ENCODE results near the gene NRP1.

The NRP1 gene

DNA sequence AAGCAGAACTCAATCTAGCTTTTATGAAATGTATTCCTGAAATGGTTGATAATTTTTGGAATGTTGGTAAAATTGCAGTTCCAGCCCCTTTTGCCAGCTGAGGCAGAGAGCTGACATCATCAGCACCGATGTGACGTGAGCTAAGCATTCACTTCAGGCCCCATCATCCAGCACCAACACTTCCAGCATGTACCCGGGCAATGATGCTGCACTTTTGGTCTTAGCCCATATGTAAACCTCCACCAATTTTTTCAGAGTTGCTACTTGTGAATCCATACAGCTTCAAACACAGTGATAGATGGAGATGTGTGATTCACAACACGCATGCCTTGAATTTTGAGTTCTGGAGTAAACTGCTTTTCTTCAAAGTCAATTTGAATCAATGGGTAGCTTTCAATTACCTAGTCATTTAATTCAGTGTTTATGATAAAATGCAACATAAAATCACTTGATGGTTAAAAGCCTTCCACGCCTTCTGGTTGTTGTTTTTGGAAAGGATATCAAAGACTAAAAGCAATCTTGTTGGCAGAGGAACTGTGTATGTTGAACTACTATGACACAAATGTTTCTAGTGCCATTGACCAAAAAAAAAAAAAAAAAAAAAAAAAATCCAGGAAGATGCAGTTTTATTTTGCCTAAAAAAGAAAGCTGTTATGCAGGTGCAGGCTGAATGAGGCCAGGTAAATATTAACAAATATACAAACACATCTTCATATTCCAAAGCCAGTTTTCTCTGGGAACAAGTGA is 73.9 kb downstream of the NRP1 start:
- no peak for DNase-seq (ENCODE audit: low spot score)

DNA sequence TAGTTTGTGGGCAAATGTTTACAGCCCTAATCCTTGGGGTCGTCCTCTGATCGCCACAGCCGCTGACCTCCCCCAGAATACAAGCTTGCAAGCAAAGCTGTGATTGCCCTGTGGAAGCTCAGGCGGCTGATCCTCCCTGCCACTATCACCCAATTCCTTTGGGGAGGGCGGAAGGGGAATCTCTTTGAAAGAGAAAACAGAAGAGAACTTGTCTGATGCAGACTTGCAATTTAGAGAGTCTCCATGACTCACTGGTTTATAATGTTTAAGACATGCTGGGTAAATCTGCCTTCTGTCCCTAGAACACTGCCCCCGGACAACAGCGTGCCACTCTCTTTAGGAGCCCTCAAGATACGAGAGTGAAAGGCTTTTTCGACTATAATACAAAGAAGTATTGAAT is 75.5 kb downstream of the NRP1 start:
- no peak for DNase-seq (ENCODE audit: low spot score)

DNA sequence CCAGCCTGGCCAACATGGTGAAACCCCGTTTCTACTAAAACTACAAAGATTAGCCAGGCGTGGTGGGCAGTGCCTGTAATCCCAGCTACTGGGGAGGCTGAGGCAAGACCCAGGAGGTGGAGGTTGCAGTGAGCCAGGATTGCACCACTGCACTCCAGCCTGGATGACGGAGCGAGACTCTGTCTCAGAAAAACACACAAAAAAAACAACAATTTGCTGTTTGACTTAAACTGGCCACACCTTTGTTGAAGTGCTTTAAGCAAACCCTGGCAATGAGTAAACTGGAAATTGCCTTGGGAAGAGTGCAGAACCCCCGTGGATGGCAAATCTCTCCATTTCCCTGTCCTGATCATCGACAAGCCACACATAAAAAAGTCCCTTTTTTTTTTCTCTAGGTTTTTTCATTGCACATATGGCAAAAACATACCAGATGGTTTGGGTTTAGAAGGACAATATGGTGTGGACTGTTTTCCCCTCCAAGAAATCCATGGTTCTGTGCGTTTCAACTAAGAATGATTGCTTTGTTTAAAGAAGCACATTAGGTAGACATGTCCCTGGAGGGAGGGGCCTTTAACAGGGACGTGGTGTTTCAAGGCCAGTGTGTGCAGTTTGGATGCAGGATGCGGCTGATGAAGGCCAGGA is 76.9 kb downstream of the NRP1 start:
- DNase-seq (ENCODE audit: low spot score) = no peak

DNA sequence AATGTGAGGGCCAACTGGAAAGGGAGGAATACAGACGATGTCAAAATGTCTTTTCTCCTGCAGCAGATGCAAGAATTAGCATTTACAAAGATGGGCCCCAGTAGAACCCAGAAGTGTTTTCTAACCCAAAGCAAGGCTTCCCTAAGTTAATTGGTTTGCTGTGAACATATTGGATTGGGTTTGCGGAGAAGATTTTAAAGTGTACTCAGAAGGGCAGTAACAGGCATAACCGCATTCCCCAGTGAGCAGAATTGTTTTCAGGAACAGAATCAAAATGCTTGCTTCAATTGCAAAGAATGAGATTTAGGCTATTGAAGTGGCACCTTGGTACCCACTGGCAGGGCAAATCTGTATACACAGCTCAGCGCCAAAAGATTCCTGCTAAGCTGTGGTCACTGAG is 78.0 kb downstream of the NRP1 start:
- DNase-seq (ENCODE audit: low spot score) = no peak

DNA sequence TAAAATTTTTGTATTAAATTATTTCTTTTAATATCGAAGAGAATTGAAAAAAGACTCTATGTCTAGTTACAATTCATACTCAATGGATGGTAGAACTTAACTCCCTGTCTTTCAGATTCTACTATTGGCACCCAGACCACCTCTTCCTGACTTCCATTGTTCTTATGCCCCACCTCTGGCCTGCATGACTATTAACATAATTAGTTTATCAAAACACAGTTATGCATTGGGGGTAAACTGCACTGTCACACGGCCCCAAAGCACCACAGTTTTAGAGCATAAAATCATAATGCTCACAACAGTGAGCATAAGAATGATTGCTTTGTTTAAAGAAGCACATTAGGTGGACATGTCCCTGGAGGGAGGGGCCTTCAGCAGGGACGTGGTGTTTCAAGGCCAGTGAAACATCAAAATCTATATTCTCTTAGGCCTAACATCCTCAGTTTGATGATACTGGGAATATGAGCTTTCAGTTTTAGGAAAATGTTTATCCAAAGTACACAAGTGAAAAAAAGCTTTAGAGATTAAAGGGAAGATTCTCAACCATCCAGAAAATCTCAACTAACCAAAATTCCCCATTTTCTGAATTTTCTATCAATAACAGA is 79.8 kb downstream of the NRP1 start:
- DNase-seq (ENCODE audit: low spot score) = no peak

DNA sequence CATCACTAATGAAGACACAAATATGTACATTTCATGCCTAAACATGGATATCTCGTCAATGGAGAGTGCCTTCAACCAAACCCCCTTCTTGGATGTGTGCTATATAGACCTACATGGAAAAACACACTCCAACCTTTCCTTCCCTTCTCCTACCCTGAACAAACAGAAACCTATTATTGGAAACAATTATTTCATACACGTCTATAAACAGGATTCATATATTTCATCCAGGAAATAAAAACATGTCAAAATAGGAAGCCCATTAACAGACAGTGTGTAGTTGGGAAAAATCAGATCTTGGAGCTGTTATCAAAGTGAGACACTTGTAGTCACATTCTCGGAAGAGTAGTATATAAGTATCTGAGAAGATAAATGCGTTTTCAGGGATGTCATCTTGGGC is 81.1 kb downstream of the NRP1 start:
- no peak for DNase-seq (ENCODE audit: low spot score)

DNA sequence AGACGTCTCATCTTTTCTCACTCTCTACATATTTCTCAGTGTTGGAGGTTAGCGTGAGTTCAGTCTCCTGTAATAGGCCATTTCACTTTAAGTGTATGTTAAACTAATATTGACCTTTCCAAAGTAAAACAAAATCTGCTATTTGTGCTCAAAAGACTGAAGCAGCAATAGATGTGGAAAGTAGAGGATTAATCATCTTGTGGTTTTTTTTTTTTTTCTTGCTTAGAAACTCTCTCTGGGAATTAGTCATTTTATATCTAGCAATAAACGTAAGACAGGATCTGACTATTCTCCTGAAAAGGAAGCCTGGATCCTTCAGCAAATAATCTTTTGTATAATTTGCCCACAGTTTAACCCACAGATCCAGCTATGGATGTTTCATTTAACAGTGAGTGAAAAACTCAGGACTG is 81.7 kb downstream of the NRP1 start:
- no peak for DNase-seq (ENCODE audit: low spot score)

DNA sequence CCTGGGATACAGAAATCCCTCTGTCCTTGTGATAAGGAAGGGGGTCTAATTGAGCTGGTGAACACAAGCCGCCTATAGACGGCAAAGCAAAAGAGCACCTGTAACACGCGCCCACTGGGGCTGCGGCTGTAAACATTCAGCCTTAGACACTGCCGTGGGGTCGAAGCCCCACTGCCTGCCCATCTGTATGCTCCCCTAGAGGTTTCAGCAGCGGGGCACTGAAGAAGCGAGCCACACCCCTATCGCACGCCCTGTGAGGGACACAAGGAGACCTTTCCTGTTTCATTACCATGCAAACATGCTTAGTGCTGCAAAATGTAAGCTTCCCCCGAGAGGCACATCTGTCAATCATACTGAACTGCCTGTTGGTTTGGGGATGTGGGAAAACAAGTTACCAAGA is 82.1 kb downstream of the NRP1 start:
- no peak for DNase-seq (ENCODE audit: low spot score)

DNA sequence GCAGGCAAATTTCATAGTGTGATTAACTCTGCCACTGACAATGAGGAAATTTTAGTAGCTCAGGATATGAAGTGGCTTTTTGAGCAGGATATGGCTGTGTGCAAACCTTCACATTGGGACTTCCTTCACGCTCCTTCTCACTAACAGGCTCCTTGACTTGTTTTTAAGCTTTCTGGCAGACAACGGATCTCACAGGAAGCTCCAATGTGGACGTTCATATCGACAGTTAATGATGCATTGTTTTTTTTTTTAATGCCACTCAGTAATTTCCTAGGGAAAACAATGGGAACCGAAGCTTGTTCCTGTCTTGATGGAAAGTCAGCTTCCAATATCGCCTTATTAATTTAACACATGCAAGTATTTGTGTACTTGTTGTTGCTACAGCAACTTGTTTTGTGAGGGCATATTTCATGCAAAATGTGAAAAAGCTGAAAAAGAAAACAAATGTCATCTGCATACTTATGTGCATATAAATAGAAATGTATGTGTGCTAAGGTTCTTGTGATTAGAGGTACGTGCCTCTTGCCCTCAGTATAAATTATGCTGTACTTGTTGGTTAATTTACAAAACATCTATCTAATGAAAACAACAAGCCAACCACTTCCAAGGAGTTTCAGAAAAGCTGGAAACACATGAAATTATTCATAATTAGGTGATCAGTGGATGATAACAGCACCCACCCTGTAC is 84.7 kb downstream of the NRP1 start:
- no peak for DNase-seq (ENCODE audit: low spot score)

DNA sequence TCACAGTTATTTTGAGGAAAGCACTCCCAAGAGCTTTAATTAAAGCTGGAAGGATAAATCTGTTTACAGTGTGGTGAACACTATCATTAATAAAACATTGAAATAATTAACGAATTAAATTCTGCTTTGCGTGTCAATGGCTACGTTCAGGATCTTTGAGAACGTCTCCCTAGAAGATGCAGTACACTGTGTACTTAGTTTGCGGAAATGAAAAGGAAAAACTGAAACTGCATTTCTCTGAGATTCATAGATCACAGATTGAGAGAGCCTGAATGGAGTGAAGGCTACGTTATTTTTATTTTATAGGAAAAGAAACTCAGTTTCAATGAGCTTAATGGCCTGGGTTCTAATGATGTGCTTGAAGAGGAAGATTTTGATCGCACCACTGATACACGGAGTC is 85.3 kb downstream of the NRP1 start:
- DNase-seq (ENCODE audit: low spot score) = no peak

DNA sequence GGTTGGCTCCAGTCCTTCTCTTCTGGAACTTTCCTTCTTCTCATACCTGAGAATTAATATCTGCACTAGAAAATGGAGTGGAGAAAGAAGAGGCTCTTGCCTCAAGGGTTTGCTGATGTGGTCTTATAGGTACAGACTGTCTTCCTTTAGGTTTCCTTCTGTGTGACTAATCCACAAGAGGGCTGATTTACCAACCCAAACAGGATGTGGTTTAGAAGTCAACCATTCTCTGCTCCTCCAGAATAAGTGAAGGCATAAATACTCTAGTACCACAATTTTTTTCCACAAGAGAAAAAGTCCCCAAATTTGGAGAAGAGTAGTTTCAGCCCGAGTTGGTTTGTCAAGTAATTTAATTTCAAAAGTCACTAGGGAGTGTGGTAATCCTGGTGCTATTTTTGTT is 85.8 kb downstream of the NRP1 start:
- no peak for DNase-seq (ENCODE audit: low spot score)

DNA sequence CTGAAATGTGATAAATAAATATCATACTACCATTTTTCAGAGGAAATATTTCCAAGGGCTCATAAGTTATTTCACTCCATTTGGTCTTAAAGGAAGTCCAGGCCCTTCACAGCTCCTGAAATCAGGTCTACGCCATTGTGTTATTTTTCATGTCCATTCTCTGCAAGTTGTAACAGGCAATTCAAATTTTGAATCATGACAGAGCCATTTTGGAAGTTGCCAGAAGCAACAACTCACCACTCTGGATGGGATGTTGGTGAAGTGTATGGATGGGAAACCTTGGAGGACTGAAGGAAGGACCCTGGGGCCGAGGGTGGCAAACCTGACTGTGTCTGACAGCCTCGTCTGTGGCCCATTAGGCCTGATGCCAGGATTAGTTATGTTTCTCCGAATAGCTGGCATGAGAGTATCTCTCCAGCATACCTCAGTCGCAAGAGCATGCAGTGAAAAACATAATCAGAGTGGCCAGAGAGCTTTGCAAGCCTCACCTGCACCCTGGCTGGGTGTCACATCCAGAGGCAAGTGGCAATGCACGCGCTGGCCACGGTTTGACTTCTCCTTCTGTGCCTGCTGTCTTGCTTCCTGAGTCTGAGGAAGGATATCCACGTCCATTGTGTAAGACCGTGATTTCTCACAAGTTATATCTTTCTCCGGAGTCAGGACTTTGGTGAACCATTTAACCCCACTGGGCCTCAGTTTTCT is 87.1 kb downstream of the NRP1 start:
- DNase-seq (ENCODE audit: low spot score) = no peak

DNA sequence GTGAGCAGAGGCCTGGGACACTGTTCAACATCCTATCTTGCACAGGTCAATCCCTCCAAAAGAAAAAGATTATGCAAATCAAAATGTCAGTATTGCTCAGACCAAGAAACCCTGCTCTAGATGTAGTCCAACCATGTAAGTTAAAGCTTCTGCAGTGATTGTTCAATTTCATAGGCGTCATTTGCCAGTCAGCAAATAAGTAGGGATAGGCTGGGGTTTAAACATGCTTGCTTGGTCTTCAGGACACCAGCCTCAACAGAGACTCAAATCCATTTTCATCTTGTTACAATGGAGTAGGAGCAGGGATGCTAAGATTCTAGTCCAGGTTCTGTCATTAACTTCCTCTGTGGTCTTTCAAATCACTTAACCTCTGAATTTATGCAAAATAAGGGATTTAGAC is 89.1 kb downstream of the NRP1 start:
- no peak for DNase-seq (ENCODE audit: low spot score)

DNA sequence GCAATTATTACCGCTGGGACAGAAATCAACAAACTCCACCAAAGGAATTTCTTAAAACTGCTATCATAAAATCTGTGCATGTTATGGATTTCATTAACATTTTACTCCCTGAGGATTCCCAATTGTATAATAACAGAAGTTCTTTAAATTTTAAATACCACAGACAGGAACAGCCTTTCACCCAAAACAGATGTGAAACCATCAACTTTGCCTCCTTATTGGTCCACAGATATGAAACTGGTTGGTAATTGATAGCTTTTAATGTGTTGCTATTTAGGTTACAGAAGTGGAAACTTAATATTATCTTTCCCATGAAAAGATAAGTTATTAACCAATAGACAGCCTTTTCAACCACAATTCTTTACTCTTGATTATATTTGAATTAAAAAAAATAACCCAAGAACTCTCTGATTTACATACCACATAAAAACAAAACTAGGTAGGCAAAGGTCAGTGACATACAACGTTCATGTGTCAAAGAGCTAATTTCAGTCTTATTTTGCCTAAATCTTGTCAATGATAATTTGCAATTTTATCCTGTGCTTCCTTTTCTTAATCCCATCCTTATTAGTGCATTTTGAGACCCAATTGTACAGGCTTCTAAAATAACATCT is 90.0 kb downstream of the NRP1 start:
- DNase-seq (ENCODE audit: low spot score) = no peak

DNA sequence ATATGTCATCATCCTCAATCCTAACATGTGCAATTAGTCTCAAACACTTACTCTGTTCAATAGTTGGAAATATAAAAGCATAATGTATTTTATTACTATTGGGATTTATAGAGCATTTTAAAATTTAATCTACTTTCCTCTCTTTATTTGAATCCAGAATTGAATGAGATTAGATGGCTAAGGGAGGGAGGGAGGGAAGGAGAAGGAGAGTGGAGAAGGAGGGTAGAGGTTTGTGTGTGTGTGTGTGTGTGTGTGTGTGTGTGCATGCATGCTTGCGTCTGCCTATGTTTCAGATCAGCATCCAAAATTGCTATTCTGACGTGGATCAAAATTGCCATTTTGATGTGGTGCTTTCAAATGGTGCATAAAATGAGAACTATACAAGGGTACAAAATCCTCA is 90.8 kb downstream of the NRP1 start:
- no peak for DNase-seq (ENCODE audit: low spot score)

DNA sequence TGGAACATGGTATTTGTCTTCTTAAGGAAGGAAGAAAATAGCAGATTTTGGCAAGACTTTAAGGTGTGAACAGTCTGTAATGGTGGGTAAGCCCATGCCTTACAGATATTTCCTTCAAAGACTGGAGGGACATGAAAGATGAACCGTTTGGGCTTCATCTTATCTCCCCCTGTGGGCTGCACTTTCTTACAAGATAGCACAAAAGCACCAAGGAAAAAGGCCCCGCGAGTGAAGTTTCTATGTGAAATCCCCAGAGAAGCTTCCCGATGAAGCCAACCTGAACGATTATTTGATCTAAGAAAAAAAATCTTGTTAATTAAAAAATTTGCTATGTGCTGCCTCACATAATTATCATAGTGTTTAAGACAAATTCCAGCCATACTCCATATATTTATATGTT is 91.5 kb downstream of the NRP1 start:
- no peak for DNase-seq (ENCODE audit: low spot score)

DNA sequence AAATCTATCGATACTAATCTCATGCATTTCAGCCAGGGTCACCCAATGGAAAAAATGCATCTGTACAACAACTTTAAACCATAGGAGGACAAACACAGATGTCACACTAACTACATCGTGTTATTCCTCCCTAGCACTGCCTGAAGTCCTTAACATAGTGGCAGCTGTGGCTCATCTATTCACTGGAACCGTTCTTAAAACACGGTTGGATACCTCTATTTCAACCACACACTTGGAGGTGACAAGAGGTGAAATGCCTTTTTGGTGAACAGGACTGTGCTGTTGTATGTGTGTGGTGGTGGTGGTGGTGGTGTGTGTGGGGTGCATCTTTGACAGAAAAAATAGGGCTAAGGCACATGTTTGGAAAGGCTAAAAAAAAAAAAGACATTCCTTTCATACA is 93.1 kb downstream of the NRP1 start:
- DNase-seq (ENCODE audit: low spot score) = no peak

DNA sequence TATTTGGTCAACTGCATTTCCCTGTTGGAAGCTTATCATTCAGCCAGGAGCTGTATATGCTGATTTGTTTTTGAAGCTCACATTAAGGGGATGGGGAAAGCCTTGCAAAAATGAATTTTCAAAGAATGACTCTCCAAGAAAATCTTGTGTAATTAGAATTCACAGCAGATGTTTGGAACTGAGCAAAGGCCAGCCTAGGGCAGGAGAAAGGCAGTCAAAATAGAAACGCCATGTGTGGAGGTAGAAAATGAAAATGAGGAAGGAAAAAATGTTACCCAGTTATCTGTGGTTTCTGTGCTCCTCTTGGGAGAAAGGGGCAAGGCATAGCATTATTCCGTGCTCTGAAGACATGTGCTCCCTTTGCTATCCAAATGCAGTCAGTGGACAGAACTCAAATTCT is 93.5 kb downstream of the NRP1 start:
- DNase-seq (ENCODE audit: low spot score) = no peak

DNA sequence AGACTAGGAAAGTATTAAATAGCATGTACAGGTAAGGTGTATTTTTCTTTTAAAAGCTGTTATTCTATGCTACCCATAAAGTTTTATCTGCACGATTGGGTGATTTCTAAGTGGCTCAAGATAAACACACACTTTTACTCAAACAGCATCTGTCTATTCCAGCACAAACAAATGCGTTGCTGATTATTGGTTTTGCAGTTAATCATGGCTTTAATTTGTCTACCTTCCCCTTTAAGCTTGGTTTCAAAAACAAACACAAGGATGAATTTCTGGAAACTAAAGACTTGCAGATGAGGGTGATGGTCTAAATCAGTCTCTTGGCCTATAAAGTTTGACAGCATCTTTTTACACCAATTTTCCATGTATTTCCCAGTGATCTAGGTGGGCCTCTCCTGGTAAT is 94.2 kb downstream of the NRP1 start:
- no peak for DNase-seq (ENCODE audit: low spot score)

DNA sequence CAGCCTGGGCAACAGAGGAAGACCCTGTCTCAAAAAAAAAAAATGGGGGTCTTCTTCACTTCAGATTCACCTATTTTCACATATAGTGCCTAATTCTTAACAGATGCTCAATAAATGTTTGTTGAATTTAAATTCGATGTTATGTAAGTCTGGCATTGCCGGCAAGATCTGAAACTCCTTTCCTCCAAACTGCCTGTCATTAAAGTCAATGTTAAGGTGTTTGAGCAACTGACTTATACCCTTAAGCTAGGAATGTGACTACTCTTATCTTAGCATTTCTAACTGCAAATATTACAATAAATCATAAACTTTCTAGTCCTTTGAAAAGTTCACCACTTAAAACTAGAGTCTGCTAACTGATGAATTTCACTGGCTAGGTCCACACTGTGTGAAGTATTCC is 95.2 kb downstream of the NRP1 start:
- no peak for DNase-seq (ENCODE audit: low spot score)

DNA sequence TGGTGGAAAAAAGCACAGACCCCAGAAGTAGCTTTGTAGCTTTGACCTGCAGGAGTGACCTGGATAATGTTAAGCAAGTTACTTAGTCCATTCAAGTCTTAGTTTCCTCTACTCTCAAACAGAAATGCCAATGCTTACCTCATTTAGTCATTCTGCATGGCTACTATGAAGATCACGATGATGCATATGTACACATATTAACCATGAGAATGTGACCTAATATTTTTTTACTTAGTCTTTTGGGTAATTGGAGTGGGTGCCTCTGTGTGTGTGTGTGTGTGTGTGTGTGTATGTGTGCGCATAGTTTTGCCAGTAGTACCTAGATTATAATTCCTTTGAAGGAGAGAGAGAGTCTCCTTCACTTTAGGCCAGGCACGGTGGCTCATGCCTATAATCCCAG is 95.8 kb downstream of the NRP1 start:
- DNase-seq (ENCODE audit: low spot score) = no peak

Data from HuH-7.5 (cell line).